ENCODE data around the gene PTPRQ. TPM values are rescaled to one million over a fixed set of nuclear protein-coding genes. Genes with fewer than 3 reads are reported as not detected.

PTPRQ gene
- total and polyA plus RNA-seq, 9 donors: 0.36 to 2.0 (median 0.71) TPM

- WGBS (ENCODE audit: insufficient coverage): no CpG with 5 or more reads among the region's 3 CpGs
- no peaks in the 10 kb centered on the region for H3K27me3 ChIP-seq (ENCODE audit: control insufficient read depth, insufficient read depth, low read length)
- H3K27ac ChIP-seq (ENCODE audit: low read length): no peak overlapping the region
These were observed 181.9 kb downstream of the PTPRQ start for GRCh38 chr12:80625901-80626300.

GRCh38 chr12:80627782-80628181 lies 183.7 kb downstream of the PTPRQ start:
- Histone ChIP-seq H3K4me1 (ENCODE audit: control insufficient read depth, insufficient read depth, low read length) (no peaks in the 10 kb centered on the region), H3K4me3 (ENCODE audit: low read length) (no peak overlapping the region), H3K27ac (ENCODE audit: low read length) (no peak overlapping the region), H3K27me3 (ENCODE audit: control insufficient read depth, insufficient read depth, low read length) (no peaks in the 10 kb centered on the region), H3K9me3 (replicated peaks; ENCODE audit: control insufficient read depth, low read depth, low read length) (no peaks in the 10 kb centered on the region), H3K36me3 (ENCODE audit: control insufficient read depth, insufficient read depth, low read length) (no peaks in the 10 kb centered on the region)
- DNase-seq: no peak

More at GRCh38 chr12:80625901-80626300, 181.9 kb downstream of the PTPRQ start:
- Histone ChIP-seq H3K9me3 (replicated peaks; ENCODE audit: control insufficient read depth, low read depth, low read length) (no peaks in the 10 kb centered on the region), H3K36me3 (ENCODE audit: control insufficient read depth, insufficient read depth, low read length) (no peaks in the 10 kb centered on the region), H3K4me1 (ENCODE audit: control insufficient read depth, insufficient read depth, low read length) (no peaks in the 10 kb centered on the region), H3K4me3 (ENCODE audit: low read length) (no peak overlapping the region)
- DNase-seq: no peak

GRCh38 chr12:80632835-80633234 lies 188.8 kb downstream of the PTPRQ start:
- 54% methylated on average over 2 of the region's 4 CpGs for WGBS (ENCODE audit: insufficient coverage)
- H3K4me3 ChIP-seq (ENCODE audit: low read length): no peak overlapping the region
- no peaks in the 10 kb centered on the region for H3K27me3 ChIP-seq (ENCODE audit: control insufficient read depth, insufficient read depth, low read length)
- no peak overlapping the region for H3K27ac ChIP-seq (ENCODE audit: low read length)
- no peak for DNase-seq
- H3K4me1 ChIP-seq (ENCODE audit: control insufficient read depth, insufficient read depth, low read length): no peaks in the 10 kb centered on the region
- no peaks in the 10 kb centered on the region for H3K9me3 ChIP-seq (replicated peaks; ENCODE audit: control insufficient read depth, low read depth, low read length)
- H3K36me3 ChIP-seq (ENCODE audit: control insufficient read depth, insufficient read depth, low read length): no peaks in the 10 kb centered on the region

- no peaks in the 10 kb centered on the region for H3K27me3 ChIP-seq (ENCODE audit: control insufficient read depth, insufficient read depth, low read length)
- no peaks in the 10 kb centered on the region for H3K4me1 ChIP-seq (ENCODE audit: control insufficient read depth, insufficient read depth, low read length)
- H3K27ac ChIP-seq (ENCODE audit: low read length): no peak overlapping the region
- DNase-seq: peak; percentile 11
- H3K9me3 ChIP-seq (replicated peaks; ENCODE audit: control insufficient read depth, low read depth, low read length): no peaks in the 10 kb centered on the region
- WGBS (ENCODE audit: insufficient coverage): 0% methylated on average over 3 of the region's 6 CpGs
- H3K4me3 ChIP-seq (ENCODE audit: low read length): no peak overlapping the region
- no peaks in the 10 kb centered on the region for H3K36me3 ChIP-seq (ENCODE audit: control insufficient read depth, insufficient read depth, low read length)
These were observed 190.9 kb downstream of the PTPRQ start for GRCh38 chr12:80634903-80635302.

- no peaks in the 10 kb centered on the region for H3K27me3 ChIP-seq (ENCODE audit: control insufficient read depth, insufficient read depth, low read length)
- no CpG with 5 or more reads among the region's 4 CpGs for WGBS (ENCODE audit: insufficient coverage)
- H3K9me3 ChIP-seq (replicated peaks; ENCODE audit: control insufficient read depth, low read depth, low read length): no peaks in the 10 kb centered on the region
- H3K27ac ChIP-seq (ENCODE audit: low read length): no peak overlapping the region
- H3K4me1 ChIP-seq (ENCODE audit: control insufficient read depth, insufficient read depth, low read length): no peaks in the 10 kb centered on the region
- no peaks in the 10 kb centered on the region for H3K36me3 ChIP-seq (ENCODE audit: control insufficient read depth, insufficient read depth, low read length)
- no peak for DNase-seq
- no peak overlapping the region for H3K4me3 ChIP-seq (ENCODE audit: low read length)
These were observed 192.8 kb downstream of the PTPRQ start for GRCh38 chr12:80636832-80637231.

GRCh38 chr12:80641936-80642335 lies 197.9 kb downstream of the PTPRQ start:
- no peak overlapping the region for H3K4me3 ChIP-seq (ENCODE audit: low read length)
- no peak overlapping the region for H3K27ac ChIP-seq (ENCODE audit: low read length)
- H3K4me1 ChIP-seq (ENCODE audit: control insufficient read depth, insufficient read depth, low read length): no peaks in the 10 kb centered on the region
- 69% methylated on average over 1 of the region's 2 CpGs for WGBS (ENCODE audit: insufficient coverage)
- no peak for DNase-seq
- no peaks in the 10 kb centered on the region for H3K9me3 ChIP-seq (replicated peaks; ENCODE audit: control insufficient read depth, low read depth, low read length)
- no peaks in the 10 kb centered on the region for H3K27me3 ChIP-seq (ENCODE audit: control insufficient read depth, insufficient read depth, low read length)
- H3K36me3 ChIP-seq (ENCODE audit: control insufficient read depth, insufficient read depth, low read length): no peaks in the 10 kb centered on the region

GRCh38 chr12:80643961-80644360 lies 199.9 kb downstream of the PTPRQ start:
- WGBS (ENCODE audit: insufficient coverage): no CpG with 5 or more reads among the region's 2 CpGs
- Histone ChIP-seq H3K4me1 (ENCODE audit: control insufficient read depth, insufficient read depth, low read length) (no peaks in the 10 kb centered on the region), H3K27me3 (ENCODE audit: control insufficient read depth, insufficient read depth, low read length) (no peaks in the 10 kb centered on the region), H3K4me3 (ENCODE audit: low read length) (no peak overlapping the region), H3K27ac (ENCODE audit: low read length) (no peak overlapping the region), H3K36me3 (ENCODE audit: control insufficient read depth, insufficient read depth, low read length) (no peaks in the 10 kb centered on the region), H3K9me3 (replicated peaks; ENCODE audit: control insufficient read depth, low read depth, low read length) (no peaks in the 10 kb centered on the region)
- DNase-seq: no peak

- DNase-seq: peak; percentile 26
- no CpG with 5 or more reads among the region's 1 CpG for WGBS (ENCODE audit: insufficient coverage)
- no peaks in the 10 kb centered on the region for H3K27me3 ChIP-seq (ENCODE audit: control insufficient read depth, insufficient read depth, low read length)
These were observed 204.8 kb downstream of the PTPRQ start for GRCh38 chr12:80648881-80649280.

GRCh38 chr12:80655751-80656150 lies 211.7 kb downstream of the PTPRQ start:
- DNase-seq: peak; percentile 36
- no CpG with 5 or more reads among the region's 2 CpGs for WGBS (ENCODE audit: insufficient coverage)

More at GRCh38 chr12:80648881-80649280, 204.8 kb downstream of the PTPRQ start:
- H3K9me3 ChIP-seq (replicated peaks; ENCODE audit: control insufficient read depth, low read depth, low read length): no peaks in the 10 kb centered on the region
- no peaks in the 10 kb centered on the region for H3K4me1 ChIP-seq (ENCODE audit: control insufficient read depth, insufficient read depth, low read length)
- no peak overlapping the region for H3K4me3 ChIP-seq (ENCODE audit: low read length)
- no peak overlapping the region for H3K27ac ChIP-seq (ENCODE audit: low read length)
- H3K36me3 ChIP-seq (ENCODE audit: control insufficient read depth, insufficient read depth, low read length): no peaks in the 10 kb centered on the region

GRCh38 chr12:80659512-80660063 lies 215.6 kb downstream of the PTPRQ start:
- DNase-seq: no peak
- H3K4me3 ChIP-seq (ENCODE audit: low read length): no peak overlapping the region
- WGBS (ENCODE audit: insufficient coverage): 60% methylated on average over 1 of the region's 5 CpGs
- no peaks in the 10 kb centered on the region for H3K36me3 ChIP-seq (ENCODE audit: control insufficient read depth, insufficient read depth, low read length)
- no peaks in the 10 kb centered on the region for H3K9me3 ChIP-seq (replicated peaks; ENCODE audit: control insufficient read depth, low read depth, low read length)
- no peaks in the 10 kb centered on the region for H3K27me3 ChIP-seq (ENCODE audit: control insufficient read depth, insufficient read depth, low read length)
- no peaks in the 10 kb centered on the region for H3K4me1 ChIP-seq (ENCODE audit: control insufficient read depth, insufficient read depth, low read length)
- no peak overlapping the region for H3K27ac ChIP-seq (ENCODE audit: low read length)

More at GRCh38 chr12:80655751-80656150, 211.7 kb downstream of the PTPRQ start:
- Histone ChIP-seq H3K4me1 (ENCODE audit: control insufficient read depth, insufficient read depth, low read length) (no peaks in the 10 kb centered on the region), H3K27me3 (ENCODE audit: control insufficient read depth, insufficient read depth, low read length) (no peaks in the 10 kb centered on the region), H3K27ac (ENCODE audit: low read length) (no peak overlapping the region), H3K36me3 (ENCODE audit: control insufficient read depth, insufficient read depth, low read length) (no peaks in the 10 kb centered on the region), H3K4me3 (ENCODE audit: low read length) (no peak overlapping the region), H3K9me3 (replicated peaks; ENCODE audit: control insufficient read depth, low read depth, low read length) (no peaks in the 10 kb centered on the region)

GRCh38 chr12:80662586-80662985 lies 218.6 kb downstream of the PTPRQ start:
- Histone ChIP-seq H3K9me3 (replicated peaks; ENCODE audit: control insufficient read depth, low read depth, low read length) (no peaks in the 10 kb centered on the region), H3K27ac (ENCODE audit: low read length) (no peak overlapping the region)

More at GRCh38 chr12:80662586-80662985, 218.6 kb downstream of the PTPRQ start:
- no peaks in the 10 kb centered on the region for H3K36me3 ChIP-seq (ENCODE audit: control insufficient read depth, insufficient read depth, low read length)
- H3K4me1 ChIP-seq (ENCODE audit: control insufficient read depth, insufficient read depth, low read length): no peaks in the 10 kb centered on the region
- H3K27me3 ChIP-seq (ENCODE audit: control insufficient read depth, insufficient read depth, low read length): no peaks in the 10 kb centered on the region
- H3K4me3 ChIP-seq (ENCODE audit: low read length): no peak overlapping the region
- no peak for DNase-seq
